OCI-LY7 (cell line): ENCODE data around the gene SLC26A11. TPM values are rescaled to one million over a fixed set of nuclear protein-coding genes. Genes with fewer than 3 reads are reported as not detected.

ENCODE experiments used
- BruUV-seq: library from RNA; stranded (reverse); fragments of 400-500 nt; replicated peaks from 2 replicates; lab custom pipeline; 2021; lab: Mats Ljungman, UMichigan
- CTCF ChIA-PET: fragments of 300-600 bp; sonication (Branson Sonifier 250); formaldehyde crosslinking; loops from one replicate; lab custom pipeline; 2022; ENCODE audit warnings: antibody characterized with exemption; ENCODE audit not compliant: unreplicated experiment; lab: Charles Lee
- POLR2A ChIA-PET: fragments of 300-600 bp; sonication (Branson Sonifier 250); formaldehyde crosslinking; loops from one replicate; lab custom pipeline; 2022; ENCODE audit warnings: antibody characterized with exemption; lab: Charles Lee
- DNase-seq: peaks from one replicate; pipeline ENCODE4 v3.0.0-alpha.2; 2015; ENCODE audit warnings: low spot score
- H2AFZ ChIP-seq: fragments of 200-600 bp; sonication (generic), shearing (Covaris generic); 2 replicates; pipeline ENCODE4 v1.6.1; 2014; ENCODE audit warnings: mild to moderate bottlenecking, antibody characterized with exemption, low read length, moderate library complexity
- H3K27ac ChIP-seq: fragments of 200-600 bp; sonication (generic); 2 replicates; pipeline ENCODE4 v1.5.1; 2014; ENCODE audit warnings: mixed run types, low read depth, mild to moderate bottlenecking, moderate library complexity, low read length, inconsistent platforms; ENCODE audit not compliant: poor library complexity, severe bottlenecking
- H3K36me3 ChIP-seq: fragments of 200-600 bp; sonication (generic); 2 replicates; pipeline ENCODE4 v1.6.1; 2014; ENCODE audit warnings: mild to moderate bottlenecking, antibody characterized with exemption, low read length, moderate library complexity, mixed read lengths; ENCODE audit not compliant: insufficient read depth
- H3K4me1 ChIP-seq: fragments of 200-600 bp; sonication (generic); 2 replicates; pipeline ENCODE4 v1.5.1; 2014; ENCODE audit warnings: mild to moderate bottlenecking, low read length; ENCODE audit not compliant: insufficient read depth, poor library complexity, severe bottlenecking
- H3K4me2 ChIP-seq: fragments of 200-600 bp; sonication (generic); 2 replicates; pipeline ENCODE4 v1.6.1; 2014; ENCODE audit warnings: mild to moderate bottlenecking, low read length
- H3K4me3 ChIP-seq: fragments of 200-600 bp; sonication (generic); 2 replicates; pipeline ENCODE4 v1.5.1; 2014; ENCODE audit warnings: mild to moderate bottlenecking, low read depth, low read length; ENCODE audit not compliant: poor library complexity, severe bottlenecking
- H3K79me2 ChIP-seq: fragments of 200-600 bp; sonication (generic); 2 replicates; pipeline ENCODE4 v1.6.1; 2016; ENCODE audit warnings: low read depth, mild to moderate bottlenecking, low read length, moderate library complexity, mixed read lengths; ENCODE audit not compliant: insufficient read depth
- H3K9me2 ChIP-seq: fragments of 200-600 bp; sonication (generic); 2 replicates; pipeline ENCODE4 v1.6.1; 2016; ENCODE audit warnings: mild to moderate bottlenecking, low read length, mixed read lengths; ENCODE audit not compliant: insufficient read depth
- H3K9me3 ChIP-seq: fragments of 200-600 bp; sonication (generic); 2 replicates; pipeline ENCODE4 v1.6.1; 2014; ENCODE audit warnings: mild to moderate bottlenecking, mixed run types, low read length, mixed read lengths
- H4K20me1 ChIP-seq: fragments of 200-600 bp; sonication (generic); 2 replicates; pipeline ENCODE4 v1.6.1; 2014; ENCODE audit warnings: mild to moderate bottlenecking, antibody characterized with exemption, low read length, moderate library complexity, mixed read lengths; ENCODE audit not compliant: insufficient read depth
- EZH2phosphoT487 ChIP-seq: fragments of 200-600 bp; sonication (generic); IDR thresholded peaks from 2 replicates; pipeline ENCODE4 v1.6.1; 2018; ENCODE audit warnings: low read depth, borderline replicate concordance, mild to moderate bottlenecking, mixed run types, antibody characterized with exemption, low read length, moderate library complexity, mixed read lengths
- intact Hi-C: fragments of 100-400 bp; cut with micrococcal nuclease; formaldehyde crosslinking; loops from one replicate; pipeline ENCODE4 v1.10.0; 2022; ENCODE audit not compliant: unreplicated experiment
- total RNA-seq, 2 experiments: library from RNA; depleted of rRNA in 1 of 2; stranded (reverse); fragments of >200 nt in 1 of 2; shearing (Covaris generic) in 1 of 2; gene quantifications; 2 replicates each; pipeline ENCODE4 v1.2.3, GENCODE V29; 2014 to 2022
- TF ChIP-seq, protein P1 (sequence below): fragments of 200-600 bp; sonication (generic); conservative IDR thresholded peaks from 2 replicates; pipeline ENCODE4 v1.5.1; 2014; ENCODE audit warnings: mild to moderate bottlenecking, antibody characterized with exemption, low read length, moderate library complexity, mixed read lengths

SLC26A11 gene
- total RNA-seq, 2 experiments from 2014 or later = 3.5 to 4.1 TPM

DNA sequence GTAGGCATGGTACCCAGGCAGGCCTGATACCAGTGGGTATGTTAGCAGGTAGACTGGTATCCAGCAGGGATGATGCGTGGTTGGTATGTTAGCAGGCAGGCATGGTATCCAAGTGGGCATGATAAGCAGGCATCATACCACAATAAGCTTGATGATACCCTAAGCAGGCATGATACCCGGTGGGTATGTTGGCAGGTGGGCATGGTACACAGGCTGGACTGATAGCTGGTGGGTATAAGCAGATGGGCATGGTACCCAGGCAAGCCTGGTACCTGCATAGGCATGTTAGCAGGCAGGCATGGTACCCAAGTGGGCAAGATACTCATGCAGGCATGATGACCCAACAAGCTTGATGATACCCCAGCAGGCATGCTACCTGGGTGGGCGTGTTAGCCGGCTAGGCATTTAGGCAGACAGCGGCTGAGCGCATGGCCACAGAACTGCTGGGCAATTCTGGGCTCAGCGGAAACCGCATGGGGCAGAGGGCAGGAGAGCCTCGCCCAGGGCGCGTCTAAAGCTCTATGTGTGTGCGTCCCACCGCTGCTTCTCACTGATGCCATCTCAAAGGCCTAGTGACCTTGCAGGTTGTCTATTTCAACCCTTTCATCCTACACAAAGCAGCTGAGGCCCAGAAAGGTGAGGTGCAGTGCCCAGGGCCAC, 2.4 kb upstream of the SLC26A11 start:
- CTCF ChIA-PET = no interaction called here
- Histone ChIP-seq H4K20me1 (no peaks in the 10 kb centered on the region), H3K9me2 (no peaks in the 10 kb centered on the region), H3K4me1 (peaks cover 10% of the 10 kb centered on the region), H3K4me3 (no peak overlapping the region), H3K9me3 (no peaks in the 10 kb centered on the region), H3K36me3 (peaks cover 7% of the 10 kb centered on the region), H3K79me2 (no peaks in the 10 kb centered on the region), H2AFZ (no peak overlapping the region), H3K4me2 (no peak overlapping the region), H3K27ac (no peak overlapping the region)
- no peak for DNase-seq
- POLR2A ChIA-PET = no interaction called here
- intact Hi-C loops = no loop called here
- no TSS peak for BruUV-seq
- no peak for TF ChIP-seq EZH2phosphoT487
- TF ChIP-seq, protein P1, sequence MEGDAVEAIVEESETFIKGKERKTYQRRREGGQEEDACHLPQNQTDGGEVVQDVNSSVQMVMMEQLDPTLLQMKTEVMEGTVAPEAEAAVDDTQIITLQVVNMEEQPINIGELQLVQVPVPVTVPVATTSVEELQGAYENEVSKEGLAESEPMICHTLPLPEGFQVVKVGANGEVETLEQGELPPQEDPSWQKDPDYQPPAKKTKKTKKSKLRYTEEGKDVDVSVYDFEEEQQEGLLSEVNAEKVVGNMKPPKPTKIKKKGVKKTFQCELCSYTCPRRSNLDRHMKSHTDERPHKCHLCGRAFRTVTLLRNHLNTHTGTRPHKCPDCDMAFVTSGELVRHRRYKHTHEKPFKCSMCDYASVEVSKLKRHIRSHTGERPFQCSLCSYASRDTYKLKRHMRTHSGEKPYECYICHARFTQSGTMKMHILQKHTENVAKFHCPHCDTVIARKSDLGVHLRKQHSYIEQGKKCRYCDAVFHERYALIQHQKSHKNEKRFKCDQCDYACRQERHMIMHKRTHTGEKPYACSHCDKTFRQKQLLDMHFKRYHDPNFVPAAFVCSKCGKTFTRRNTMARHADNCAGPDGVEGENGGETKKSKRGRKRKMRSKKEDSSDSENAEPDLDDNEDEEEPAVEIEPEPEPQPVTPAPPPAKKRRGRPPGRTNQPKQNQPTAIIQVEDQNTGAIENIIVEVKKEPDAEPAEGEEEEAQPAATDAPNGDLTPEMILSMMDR = no peak

DNA sequence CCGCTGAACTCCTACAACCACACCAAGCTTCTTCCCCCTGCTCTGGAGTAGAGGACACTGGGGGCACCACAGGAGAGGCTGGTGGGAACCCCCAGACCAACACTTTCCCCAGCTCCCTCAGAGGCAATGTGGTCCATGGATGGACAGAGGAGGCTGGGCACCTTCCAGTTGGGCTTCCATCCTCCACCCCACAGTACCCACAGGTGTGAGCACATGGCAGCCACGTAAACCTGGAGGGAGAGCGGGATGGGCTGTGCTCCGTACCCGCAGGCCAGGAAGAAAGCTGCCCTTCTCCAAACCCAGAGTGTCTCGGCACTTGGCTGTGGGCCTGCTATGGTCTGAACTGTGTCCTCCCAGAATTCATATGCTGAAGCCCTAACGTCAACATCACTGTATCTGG, 1.8 kb upstream of the SLC26A11 start:
- no peaks in the 10 kb centered on the region for H3K9me3 ChIP-seq
- H3K4me2 ChIP-seq = no peak overlapping the region
- peaks cover 10% of the 10 kb centered on the region for H3K4me1 ChIP-seq
- no peak overlapping the region for H2AFZ ChIP-seq
- H3K79me2 ChIP-seq = no peaks in the 10 kb centered on the region
- H3K4me3 ChIP-seq = no peak overlapping the region
- no TSS peak for BruUV-seq
- H3K27ac ChIP-seq = no peak overlapping the region
- no peaks in the 10 kb centered on the region for H3K9me2 ChIP-seq
- POLR2A ChIA-PET = no interaction called here
- TF ChIP-seq, protein P1 = no peak
- TF ChIP-seq EZH2phosphoT487 = no peak
- peaks cover 7% of the 10 kb centered on the region for H3K36me3 ChIP-seq
- intact Hi-C loops = no loop called here
- no peaks in the 10 kb centered on the region for H4K20me1 ChIP-seq
- CTCF ChIA-PET = no interaction called here
- no peak for DNase-seq

DNA sequence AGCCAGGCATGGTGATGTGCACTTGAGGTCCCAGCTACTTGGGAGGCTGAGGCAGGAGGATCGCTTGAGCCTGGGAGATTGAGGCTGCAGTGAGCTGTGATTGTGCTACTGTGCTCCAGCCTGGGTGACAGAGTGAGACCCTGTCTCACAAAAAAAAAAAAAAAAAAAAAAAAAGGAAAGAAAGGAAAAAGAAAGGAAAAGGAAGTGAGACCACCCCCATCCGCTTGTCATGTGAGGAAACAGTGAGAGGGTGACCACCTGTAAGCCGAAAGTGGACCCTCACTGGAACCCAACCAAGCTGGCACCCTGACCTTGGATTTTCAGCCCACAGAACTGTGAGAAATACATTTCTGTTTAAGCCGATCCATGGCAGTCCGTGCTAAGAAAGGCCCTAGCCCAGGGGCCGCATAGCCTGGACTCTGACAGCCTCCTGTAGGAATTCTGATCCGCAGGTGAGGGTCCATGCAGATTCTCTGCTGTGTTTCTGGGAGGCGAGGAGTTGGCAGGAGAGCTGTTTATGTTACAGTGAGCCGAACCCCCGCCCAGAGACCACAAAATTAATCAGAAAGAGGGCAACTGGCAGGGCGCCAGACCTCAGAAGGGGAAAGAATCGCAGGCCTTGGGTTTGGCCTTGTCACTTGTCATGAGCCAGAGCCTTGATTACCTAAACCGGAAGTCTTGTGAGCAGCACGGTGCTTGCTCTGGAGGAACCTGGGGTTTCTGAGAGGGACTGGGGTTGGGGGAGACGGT, 1.0 kb upstream of the SLC26A11 start:
- intact Hi-C loops = no loop called here

More for the DNA sequence above, 1.0 kb upstream of the SLC26A11 start:
- H4K20me1 ChIP-seq = no peaks in the 10 kb centered on the region
- peak overlapping the region; percentile 61 for H3K27ac ChIP-seq
- H3K79me2 ChIP-seq = no peaks in the 10 kb centered on the region
- no peaks in the 10 kb centered on the region for H3K9me2 ChIP-seq
- DNase-seq = peak; percentile 92
- ChIA-PET POLR2A (interaction anchor here (0.6 kb wide), 1 partner anchor 327 kb away, joined by 5 read pairs; no protein-coding TSS in a partner anchor), CTCF (no interaction called here)
- H3K4me1 ChIP-seq = peaks cover 10% of the 10 kb centered on the region
- TF ChIP-seq EZH2phosphoT487 = no peak
- TF ChIP-seq, protein P1 = no peak
- H3K4me2 ChIP-seq = peak overlapping the region; percentile 98
- H2AFZ ChIP-seq = peak overlapping the region; percentile 85
- peak overlapping the region; percentile 80 for H3K4me3 ChIP-seq
- H3K36me3 ChIP-seq = peaks cover 7% of the 10 kb centered on the region
- BruUV-seq = TSS peak; percentile 73
- H3K9me3 ChIP-seq = no peaks in the 10 kb centered on the region
